NCI-H2227 (cell line): ENCODE data around the gene SOCS2.

ENCODE experiments used
- DNase-seq: peaks from one replicate; lab custom pipeline; 2025; ENCODE audit not compliant: unreplicated experiment; lab: John Stamatoyannopoulos, UW

The SOCS2 gene

DNA sequence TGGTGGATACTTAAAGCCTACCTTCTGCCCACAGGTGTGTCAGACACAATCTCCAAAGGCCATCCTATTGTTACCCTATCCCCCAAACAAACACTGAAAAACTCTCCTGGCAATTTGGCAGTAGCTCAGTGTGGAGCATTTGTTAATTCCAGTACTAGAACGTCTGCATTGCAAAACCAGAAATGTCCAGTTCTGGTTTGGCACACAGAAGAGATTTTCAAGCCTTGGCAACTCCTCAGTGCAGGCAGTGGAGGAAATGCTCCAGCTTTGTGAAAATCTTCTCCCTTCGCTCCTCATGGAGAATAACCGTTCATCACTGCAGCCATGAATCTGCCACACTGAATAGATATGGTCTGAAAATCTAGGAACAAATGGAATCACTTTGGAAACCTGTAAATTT lies 5.3 kb upstream of the SOCS2 start:
- DNase-seq: no peak

DNA sequence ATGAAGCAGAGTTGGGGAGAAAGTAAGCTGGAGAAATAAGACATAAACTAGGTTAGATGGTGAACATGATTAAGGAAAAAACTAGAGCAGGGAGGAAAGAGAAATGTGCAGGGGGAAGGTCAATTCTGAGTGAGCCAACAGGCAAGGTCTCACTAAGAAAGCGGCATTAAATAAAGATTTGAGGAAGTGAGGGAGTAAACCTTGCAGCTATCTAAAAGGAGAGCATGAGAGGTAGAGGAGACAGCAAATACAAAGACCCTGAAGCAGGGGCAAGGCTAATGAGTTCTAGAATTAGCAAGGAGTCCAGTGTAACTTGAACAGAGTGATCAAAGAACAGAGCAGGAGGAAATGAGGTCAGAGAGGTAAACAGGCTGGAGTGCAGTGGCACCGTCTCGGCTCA lies 4.4 kb upstream of the SOCS2 start:
- DNase-seq: no peak

DNA sequence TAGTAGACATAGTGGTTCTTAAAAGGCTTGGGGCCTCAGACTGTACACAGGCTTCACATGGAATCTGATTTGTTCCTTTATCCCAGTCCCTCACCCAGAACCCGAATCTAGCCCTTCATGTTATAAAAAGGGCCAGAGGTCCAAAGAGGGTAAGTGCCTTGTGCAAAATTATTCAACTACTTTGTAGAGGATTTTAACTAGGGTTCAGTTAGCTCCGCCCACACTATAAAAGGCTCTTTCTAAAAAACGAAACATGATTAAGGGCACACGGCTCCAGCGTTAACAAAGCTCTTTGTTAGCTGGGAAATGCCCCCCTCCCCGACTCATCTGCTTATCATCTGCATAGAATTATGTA lies 3.2 kb upstream of the SOCS2 start:
- DNase-seq: no peak

DNA sequence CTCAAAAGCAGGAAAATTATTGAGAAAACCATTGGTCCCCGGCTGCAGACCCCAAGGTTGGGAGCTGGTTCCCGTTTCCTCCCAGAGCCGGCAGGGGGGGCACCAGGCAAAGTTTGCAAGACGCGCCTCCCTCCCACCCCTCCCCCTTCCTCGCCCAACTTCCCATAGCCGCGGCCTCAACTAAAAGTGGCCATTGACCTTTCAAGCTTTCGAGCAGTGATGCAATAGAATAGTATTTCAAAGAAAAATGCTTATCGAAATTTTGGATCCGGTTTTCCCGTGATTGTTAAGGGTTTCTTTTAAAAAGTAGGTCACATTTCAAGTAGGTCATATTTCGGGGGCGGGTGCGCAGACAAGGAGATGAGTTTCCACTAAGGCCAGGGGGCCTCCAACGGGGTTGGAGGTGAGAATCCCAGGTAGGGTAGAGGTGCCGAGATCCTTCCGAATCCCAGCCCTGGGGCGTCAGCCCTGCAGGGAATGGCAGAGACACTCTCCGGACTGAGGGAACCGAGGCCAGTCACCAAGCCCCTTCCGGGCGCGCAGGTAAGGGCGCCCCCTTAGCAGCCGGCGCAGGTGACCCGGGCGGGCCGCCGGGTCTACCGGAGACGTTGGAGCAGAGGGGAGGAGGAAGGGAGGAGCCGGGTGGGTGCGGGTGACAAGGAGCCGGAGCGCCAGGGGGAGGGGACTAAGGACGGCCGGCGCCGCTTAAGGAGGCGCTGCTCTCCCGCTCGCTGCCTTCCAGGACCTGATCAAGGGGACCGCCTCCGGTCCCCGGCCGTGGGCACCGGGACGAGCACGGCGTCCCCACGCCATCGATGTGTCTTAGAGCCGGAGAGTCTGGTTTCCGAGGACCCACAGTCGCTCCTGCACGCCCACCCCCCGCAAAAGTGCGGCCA lies 2.6 kb upstream of the SOCS2 start:
- peak; percentile 88 for DNase-seq

DNA sequence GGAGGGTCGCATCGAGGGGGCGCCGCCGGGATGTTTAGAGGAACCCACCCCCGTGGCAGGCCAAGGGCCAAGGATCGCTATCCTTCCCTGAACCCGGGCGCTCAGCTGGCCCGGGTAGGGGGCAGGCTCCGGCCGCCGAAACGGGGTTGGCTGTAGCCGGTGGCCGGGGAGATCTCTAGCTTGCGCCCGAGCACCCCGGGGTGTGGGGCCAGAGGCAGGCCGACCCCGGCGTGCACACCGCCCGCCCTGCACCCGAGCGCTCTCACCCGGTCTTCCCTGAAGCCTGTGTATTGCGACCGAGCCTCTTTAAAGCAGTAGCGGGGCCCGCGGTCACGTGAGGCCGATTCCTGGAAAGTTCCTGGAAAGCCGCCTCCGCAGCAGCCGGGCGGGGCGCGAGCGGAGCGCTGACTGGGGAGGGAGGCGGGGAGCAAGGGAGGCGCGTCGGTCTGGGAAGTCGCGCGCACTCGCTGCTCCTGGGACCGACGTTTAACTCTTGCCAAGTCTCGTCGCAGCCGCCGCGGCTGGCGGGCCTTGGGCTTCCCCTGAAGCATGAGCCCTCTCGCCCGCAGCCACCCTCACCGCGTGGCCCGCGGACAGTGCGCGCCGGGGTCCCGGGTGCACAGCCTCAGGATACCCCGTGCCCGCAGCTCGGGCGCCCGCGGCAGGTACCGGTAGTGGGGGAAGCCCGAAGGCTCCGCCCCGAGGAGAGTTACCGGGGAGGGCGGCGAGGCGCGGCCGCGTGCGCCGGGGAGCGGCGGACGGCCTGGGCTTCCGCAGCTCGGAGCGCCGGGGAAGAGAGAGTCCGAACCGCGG lies 1.7 kb upstream of the SOCS2 start:
- DNase-seq: peak; percentile 95

DNA sequence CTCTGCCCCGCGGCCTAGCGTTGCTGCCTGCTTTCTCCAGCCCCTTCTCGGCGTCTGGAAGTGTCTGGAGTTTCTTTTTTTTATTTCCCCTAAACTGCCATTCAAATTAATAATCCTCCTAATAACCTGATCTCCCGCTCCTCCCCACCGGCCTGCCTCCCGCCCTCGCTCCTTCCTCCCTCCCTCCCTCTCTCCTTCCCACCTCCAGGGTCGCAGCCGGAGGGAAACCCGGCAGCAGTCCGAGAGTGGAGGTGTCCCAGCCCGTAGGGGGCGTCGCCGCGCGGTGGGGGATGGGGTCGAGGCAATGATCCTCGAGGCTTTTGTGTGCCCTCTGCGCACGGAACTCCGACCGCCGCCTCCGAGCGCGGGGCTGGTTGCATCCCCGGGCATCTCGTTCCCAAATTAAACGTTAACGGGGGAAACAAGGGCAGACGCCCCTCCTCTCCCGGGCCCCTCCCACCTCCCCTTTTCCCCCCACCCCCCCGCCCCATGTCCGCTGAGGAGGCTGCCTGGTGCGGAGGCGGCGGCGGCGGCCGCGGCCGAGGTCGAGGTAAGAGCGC lies 1.0 kb upstream of the SOCS2 start:
- DNase-seq: peak; percentile 91

DNA sequence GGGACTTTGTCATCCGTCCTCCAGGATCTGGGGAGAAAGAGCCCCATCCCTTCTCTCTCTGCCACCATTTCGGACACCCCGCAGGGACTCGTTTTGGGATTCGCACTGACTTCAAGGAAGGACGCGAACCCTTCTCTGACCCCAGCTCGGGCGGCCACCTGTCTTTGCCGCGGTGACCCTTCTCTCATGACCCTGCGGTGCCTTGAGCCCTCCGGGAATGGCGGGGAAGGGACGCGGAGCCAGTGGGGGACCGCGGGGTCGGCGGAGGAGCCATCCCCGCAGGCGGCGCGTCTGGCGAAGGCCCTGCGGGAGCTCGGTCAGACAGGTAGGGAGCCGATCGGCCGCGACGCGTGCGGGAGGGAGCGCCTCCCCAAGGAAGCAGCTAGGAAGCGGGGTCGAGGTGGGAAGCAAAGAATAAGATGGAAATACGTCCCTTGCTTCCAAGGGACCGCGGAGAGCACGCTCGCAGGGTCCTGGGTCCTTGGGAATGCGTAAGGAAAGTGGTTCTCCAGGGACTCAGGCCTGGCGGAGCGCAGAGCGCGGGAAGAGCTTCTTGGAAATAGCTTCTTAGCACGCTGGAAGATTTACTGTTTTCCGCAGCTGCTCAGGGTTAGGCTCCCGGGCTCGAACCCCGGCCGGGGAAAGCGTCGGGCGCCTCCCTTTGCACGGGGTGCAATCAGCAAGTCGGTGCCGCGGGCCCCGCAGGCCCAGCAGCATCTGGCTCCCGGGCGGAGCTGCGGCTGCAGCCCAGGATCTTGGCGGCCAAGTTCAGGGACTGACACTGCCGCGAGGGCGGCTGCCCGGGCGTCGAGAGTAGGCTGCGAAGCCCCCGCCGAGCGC lies 457 bp downstream of the SOCS2 start:
- peak; percentile 66 for DNase-seq

DNA sequence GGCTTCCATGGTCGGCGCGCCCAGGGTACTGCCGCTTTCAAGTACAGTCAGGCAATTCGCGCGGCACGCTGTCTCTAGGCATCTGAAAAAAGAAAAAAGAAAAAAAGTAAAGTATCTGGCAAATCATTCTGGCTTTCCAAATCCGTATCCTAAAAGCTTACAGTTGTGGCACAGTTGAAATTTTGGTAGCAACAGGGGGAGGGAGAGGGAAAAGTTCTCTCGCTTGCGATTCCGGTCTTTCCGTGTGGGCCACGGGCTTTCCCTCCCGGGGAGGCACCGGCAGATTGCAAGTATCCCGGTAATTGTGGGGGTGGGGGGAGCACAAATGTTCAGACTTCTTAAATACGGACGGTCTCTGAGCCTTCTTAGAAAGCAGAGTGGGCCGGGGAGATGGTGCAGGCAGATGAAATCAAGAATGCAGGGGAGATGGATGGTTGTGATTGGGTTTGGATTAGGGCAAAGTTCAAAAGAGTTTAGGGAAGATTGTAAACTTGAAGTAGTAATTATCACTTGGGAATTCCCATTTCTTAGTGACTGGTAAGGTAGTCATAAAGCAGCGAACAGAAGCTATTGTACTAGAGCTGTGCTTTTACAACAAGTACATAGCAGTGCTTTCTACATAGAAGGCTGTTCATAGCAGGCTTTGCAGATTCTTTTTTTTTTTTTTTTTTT lies 1.2 kb downstream of the SOCS2 start:
- DNase-seq: peak; percentile 79

DNA sequence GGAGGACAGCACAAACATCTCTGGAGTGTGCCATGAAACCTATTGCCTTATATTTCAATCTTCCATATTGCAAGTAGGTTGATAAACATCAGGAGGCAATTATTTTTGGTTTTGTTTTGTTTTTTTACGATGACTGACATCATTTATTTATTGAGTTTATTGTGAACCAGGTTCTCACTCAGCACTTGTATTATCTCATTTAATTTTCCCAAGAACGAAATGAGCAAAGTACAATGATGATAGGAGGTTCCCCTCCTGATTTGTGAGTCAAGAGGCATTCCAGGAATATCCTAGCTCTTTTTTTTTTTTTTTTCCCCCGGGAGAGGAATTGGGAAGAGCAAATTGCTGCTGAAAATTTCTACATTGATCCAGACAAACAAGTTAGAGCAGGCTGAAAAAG lies 4.7 kb downstream of the SOCS2 start:
- DNase-seq: no peak

DNA sequence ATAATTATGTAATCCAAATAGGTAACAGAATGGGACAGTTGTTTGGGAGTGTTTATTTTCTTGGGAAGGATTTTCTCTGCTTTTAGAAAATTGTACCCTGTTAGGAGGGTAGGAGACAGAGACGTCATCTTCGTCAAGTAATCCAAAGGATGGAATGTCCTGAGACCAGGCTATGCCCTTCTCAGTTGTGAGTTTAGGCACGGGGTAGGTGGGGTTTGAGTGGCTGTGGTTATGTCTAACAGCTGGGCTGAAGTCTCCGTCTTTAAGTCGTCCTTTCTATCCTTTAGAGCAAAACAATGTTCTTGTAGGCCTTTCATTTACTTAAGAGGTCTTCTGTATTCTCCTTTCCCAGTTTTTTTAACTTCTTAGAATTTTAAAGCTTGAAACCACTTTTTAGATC lies 5.7 kb downstream of the SOCS2 start:
- DNase-seq: peak; percentile 43

DNA sequence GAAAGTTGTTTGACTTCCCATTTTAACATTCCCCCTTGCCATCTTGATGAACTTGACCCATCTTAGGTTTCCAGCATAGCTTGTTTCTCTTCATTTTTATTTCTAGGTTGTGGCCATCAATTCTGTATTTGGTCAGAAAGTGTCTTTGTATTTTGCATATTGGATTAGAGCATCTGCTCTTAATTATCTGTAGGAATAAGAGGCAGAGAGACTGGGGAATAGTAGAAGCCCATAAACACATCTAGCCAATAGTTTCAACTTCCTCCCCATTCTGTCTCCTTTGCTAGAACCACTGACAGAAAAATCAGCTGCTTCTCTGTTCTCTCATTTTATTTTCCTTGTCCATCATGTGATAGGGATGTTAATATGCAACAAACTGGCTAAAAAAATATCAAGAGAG lies 8.2 kb downstream of the SOCS2 start:
- no peak for DNase-seq

DNA sequence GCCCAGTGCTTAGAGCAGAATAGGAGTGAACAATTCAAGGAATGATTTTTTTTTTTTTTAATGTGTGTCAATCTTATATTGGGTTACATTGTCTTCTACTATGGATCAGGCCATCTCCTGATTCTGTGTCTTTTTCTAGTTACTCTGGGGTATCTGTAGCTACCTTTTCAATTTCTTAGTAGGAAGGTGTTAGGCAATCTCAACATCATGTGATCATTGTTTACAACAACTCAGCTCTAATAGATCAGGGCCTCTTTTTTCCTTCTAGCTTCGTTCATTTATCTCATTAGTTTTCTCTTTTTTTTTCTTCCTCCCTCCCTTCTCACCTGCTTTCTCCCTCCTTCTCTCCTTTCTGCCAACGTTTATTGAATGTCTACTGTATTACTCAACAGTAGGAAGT lies 8.9 kb downstream of the SOCS2 start:
- no peak for DNase-seq

DNA sequence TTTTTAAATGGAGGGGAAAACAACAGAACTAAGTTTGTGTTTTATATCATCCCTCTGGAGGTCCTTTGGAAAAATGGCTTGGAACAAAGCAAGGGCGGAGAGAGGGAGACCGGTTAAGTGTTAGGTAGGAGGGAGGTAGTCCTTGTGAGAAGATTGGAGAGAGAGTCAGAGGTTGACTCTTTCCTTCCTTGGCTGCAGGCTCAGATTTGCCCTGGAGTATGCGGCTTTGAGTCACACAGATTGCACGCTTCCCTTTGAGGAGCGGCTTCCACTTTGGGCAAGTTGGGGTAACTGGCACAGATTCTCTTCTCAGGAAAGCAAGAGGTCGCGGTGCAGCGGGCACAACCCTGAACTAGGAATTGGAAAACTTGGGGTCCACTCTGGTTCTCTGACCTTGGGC lies 9.9 kb downstream of the SOCS2 start:
- DNase-seq: no peak

DNA sequence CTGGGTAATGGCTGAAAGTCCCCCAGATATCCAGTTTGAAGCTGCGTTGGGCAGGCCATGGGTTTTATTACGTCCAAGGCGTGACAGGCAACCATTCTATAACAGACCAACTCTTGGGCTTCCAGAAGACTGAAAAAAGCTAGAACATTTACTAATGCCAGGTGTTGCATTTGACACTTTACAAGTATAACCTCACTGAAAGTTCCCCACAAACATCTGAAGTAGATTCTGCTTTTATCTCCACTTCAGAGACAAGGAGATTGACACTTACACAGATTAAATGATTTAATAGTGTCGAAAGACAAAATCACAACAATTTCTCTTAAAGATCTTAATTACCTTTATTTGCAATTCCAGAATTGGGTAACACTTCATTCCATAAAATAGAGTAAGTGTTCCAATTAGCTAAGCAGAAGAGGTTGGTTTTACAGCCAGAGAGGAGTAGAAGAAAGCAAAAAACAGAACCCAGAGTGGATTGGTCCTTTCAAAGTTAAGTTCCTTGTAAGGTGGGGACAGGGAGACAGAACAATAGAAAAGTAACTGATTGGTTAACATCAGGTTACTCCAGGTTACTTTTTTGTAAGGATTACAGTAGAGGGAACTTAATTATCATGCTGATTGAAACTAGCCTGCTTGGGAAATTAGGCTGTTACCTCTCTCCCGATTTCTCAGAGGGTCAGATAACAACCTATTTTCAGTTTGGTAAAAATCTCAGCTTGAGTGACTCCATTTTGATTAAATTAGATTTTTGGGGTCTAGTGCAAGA lies 11.3 kb downstream of the SOCS2 start:
- DNase-seq: no peak

DNA sequence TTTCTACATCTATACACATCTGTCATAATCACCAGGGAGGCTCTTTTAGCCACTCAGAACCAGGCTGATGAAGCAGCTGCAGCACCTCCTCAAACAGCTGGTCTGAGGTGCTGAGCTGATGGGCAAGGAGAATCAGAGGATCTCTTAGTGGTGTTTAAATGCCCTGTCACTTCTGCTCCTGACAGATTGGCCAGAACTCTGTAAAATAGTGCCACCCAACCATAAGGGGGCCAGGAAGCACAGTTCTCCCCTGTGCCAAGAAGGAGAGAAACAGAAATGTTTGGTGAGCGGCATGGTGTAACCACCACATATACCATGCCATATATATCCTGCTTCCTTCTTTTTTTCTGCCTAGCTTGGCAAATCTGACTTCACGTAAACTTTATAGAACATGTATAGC lies 12.8 kb downstream of the SOCS2 start:
- DNase-seq: no peak

DNA sequence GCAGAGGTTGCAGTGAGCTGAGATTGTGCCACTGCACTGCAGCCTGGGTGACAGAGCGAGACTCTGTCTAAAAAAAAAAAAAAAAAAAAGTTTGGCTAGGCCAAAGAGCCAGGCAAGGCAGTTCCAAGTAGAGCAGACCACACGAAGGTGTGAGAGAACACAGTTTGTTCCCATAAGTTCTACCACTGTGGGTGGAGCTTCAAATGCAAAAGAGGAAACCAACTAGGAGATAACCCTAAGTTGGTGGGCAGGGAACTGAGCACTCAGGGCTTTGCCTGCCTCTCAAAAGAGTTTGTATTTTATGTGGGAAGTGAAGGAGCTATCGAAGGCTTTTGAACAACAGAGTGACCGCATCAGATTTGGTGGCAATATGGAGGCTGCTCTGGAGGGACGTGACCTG lies 15.1 kb downstream of the SOCS2 start:
- no peak for DNase-seq

DNA sequence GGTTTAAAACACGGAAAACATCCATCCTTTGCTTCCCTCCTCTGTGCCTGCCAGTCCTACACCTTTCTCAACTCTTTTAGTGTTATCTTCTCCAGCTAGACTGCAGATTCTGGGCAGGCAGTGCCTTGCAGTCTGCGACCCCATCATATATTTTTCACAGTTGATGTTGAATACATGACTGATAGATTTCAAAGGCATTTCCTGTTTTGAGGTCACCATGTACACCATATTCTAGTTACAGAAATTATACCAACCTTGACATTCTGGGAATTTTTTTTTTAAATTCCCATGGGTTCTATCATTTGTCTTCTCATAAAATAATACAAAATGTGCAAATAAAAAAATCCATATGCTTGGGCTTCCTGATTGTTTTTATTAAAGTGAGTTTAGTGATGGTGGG lies 16.6 kb downstream of the SOCS2 start:
- DNase-seq: no peak

DNA sequence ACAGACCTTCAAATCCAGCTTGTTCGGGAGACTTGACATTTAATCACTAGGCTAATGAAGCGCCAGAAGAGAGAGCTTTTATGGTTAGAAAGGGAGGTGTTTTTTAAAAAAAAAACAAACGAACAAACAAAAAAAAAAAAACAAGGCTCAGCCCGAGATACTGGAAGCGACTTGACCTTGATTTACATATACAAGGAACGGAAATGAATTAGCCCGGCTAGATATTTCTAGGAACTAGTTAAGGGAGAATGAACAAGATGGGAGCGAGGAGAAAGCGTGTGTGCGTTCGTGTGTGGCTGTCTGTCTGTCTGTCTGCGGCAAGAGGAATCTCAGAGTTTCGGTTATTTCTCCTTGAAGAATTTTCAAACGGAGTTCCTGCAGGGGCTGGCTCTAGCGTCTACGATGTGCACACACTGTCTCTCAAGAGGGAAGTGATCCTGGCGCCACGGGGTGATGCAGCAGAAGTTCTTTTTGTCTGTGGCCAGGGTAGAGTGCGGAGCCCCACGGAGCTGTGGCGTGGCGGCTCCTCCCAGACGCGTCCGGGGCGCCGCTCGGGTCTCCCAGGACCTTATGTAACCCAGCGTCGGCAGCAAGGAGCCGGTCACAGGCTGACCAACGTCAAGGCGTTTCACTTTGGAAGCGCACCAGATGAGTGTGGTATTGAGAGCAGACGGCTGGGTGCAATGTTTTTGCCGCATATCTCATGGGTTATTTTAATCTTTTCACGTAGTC lies 18.8 kb downstream of the SOCS2 start:
- DNase-seq: peak; percentile 76
